HepG2 (cell line): ENCODE data around the gene MIF.
"Not testable (repeated sequence)": the region's sequence is repeated elsewhere in the genome, so short reads cannot be mapped to it uniquely, and the experiment has no call there.

ENCODE experiments used
- EP300 ChIP-seq, 3 experiments: sonication (generic) in 1 of 3; formaldehyde crosslinking in 1 of 3; IDR thresholded peaks; 2 replicates each; pipeline versions ENCODE4 v1.5.1 to v1.6.1; 2011 to 2020; ENCODE audit warnings: low read depth in 2 of 3, low read length in 2 of 3, borderline replicate concordance in 1 of 3, improper control_type of control experiment in 1 of 3, mild to moderate bottlenecking in 1 of 3, missing genetic modification reagents in 1 of 3, moderate library complexity in 1 of 3
- MED1 ChIP-seq: sonication (generic); formaldehyde crosslinking; IDR thresholded peaks from 2 replicates; pipeline ENCODE4 v1.4.0; 2020; ENCODE audit warnings: missing genetic modification reagents
- MXI1 ChIP-seq: IDR thresholded peaks from 3 replicates; pipeline ENCODE4 v1.6.1; 2012; ENCODE audit warnings: low read depth, low read length, inconsistent platforms, borderline replicate concordance
- MYC ChIP-seq: sonication (generic); formaldehyde crosslinking; IDR thresholded peaks from 2 replicates; pipeline ENCODE4 v1.9.0; 2021; ENCODE audit warnings: missing genetic modification reagents, borderline replicate concordance
- SUZ12 ChIP-seq: fragments of 150-350 bp; IDR thresholded peaks from 2 replicates; pipeline ENCODE4 v1.6.1; 2014; ENCODE audit warnings: low read depth, low read length
- ZNF326 ChIP-seq: sonication (generic); formaldehyde crosslinking; IDR thresholded peaks from 2 replicates; pipeline ENCODE4 v1.4.0; 2020; ENCODE audit warnings: missing genetic modification reagents, borderline replicate concordance
- ZNF639 ChIP-seq: conservative IDR thresholded peaks from 2 replicates; pipeline ENCODE4 v1.6.1; 2018; ENCODE audit warnings: missing genetic modification reagents
- TF ChIP-seq, protein P1 (sequence below): sonication (generic); formaldehyde crosslinking; IDR thresholded peaks from 2 replicates; pipeline ENCODE4 v1.5.0; 2020; ENCODE audit warnings: mild to moderate bottlenecking, missing genetic modification reagents, moderate library complexity
- TF ChIP-seq, protein P2 (sequence below): sonication (generic); formaldehyde crosslinking; IDR thresholded peaks from 2 replicates; pipeline ENCODE4 v1.5.0; 2020; ENCODE audit warnings: mild to moderate bottlenecking, low read depth, missing genetic modification reagents, borderline replicate concordance
- TF ChIP-seq, protein P3 (sequence below): sonication (generic); formaldehyde crosslinking; IDR thresholded peaks from 2 replicates; pipeline ENCODE4 v1.5.1; 2020; ENCODE audit warnings: missing genetic modification reagents, mild to moderate bottlenecking, borderline replicate concordance

GRCh38 chr22:23860187-23860586 is 34.0 kb upstream of the MIF start:
- TF ChIP-seq ZNF326 (CRISPR knock-in tag); MED1 (CRISPR knock-in tag); EP300 (IDR thresholded peaks at IDR 0.05; ENCODE audit: low read depth in 2 of 2, low read length in 2 of 2); EP300 (CRISPR knock-in tag; IDR thresholded peaks at IDR 0.05; ENCODE audit: borderline replicate concordance); SUZ12; ZNF639; MYC (CRISPR knock-in tag); MXI1: not testable (repeated sequence)
- TF ChIP-seq, protein P1, sequence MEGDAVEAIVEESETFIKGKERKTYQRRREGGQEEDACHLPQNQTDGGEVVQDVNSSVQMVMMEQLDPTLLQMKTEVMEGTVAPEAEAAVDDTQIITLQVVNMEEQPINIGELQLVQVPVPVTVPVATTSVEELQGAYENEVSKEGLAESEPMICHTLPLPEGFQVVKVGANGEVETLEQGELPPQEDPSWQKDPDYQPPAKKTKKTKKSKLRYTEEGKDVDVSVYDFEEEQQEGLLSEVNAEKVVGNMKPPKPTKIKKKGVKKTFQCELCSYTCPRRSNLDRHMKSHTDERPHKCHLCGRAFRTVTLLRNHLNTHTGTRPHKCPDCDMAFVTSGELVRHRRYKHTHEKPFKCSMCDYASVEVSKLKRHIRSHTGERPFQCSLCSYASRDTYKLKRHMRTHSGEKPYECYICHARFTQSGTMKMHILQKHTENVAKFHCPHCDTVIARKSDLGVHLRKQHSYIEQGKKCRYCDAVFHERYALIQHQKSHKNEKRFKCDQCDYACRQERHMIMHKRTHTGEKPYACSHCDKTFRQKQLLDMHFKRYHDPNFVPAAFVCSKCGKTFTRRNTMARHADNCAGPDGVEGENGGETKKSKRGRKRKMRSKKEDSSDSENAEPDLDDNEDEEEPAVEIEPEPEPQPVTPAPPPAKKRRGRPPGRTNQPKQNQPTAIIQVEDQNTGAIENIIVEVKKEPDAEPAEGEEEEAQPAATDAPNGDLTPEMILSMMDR = not testable (repeated sequence)
- TF ChIP-seq, protein P2, sequence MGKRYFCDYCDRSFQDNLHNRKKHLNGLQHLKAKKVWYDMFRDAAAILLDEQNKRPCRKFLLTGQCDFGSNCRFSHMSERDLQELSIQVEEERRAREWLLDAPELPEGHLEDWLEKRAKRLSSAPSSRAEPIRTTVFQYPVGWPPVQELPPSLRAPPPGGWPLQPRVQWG (CRISPR knock-in tag) = not testable (repeated sequence)
- TF ChIP-seq, protein P3, sequence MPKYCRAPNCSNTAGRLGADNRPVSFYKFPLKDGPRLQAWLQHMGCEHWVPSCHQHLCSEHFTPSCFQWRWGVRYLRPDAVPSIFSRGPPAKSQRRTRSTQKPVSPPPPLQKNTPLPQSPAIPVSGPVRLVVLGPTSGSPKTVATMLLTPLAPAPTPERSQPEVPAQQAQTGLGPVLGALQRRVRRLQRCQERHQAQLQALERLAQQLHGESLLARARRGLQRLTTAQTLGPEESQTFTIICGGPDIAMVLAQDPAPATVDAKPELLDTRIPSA (CRISPR knock-in tag) = not testable (repeated sequence)
